Type B pancreatic cell (in vitro differentiated cells): Measurements from ENCODE around the gene RAB6A. TPM values are rescaled to one million over a fixed set of nuclear protein-coding genes. Genes with fewer than 3 reads are reported as not detected.

Experiments
- DNase-seq: peaks from one replicate; pipeline ENCODE4 v3.0.0; 2021; ENCODE audit warnings: mixed read lengths; ENCODE audit not compliant: unreplicated experiment; ENCODE audit errors: extremely low spot score
- H3K27ac Mint-ChIP-seq: 2 replicates; pipeline ENCODE4 v1.8.0; 2021; ENCODE audit warnings: mild to moderate bottlenecking, mixed read lengths
- H3K27me3 Mint-ChIP-seq: 2 replicates; pipeline ENCODE4 v1.8.0; 2021; ENCODE audit warnings: mixed read lengths
- H3K36me3 Mint-ChIP-seq: 2 replicates; pipeline ENCODE4 v1.8.0; 2021; ENCODE audit warnings: mixed read lengths
- H3K4me1 Mint-ChIP-seq: one replicate; pipeline ENCODE4 v1.8.0; 2021; ENCODE audit warnings: mixed read lengths; ENCODE audit not compliant: unreplicated experiment
- H3K4me3 Mint-ChIP-seq: 2 replicates; pipeline ENCODE4 v1.8.0; 2021; ENCODE audit warnings: mild to moderate bottlenecking, mixed read lengths
- H3K9me3 Mint-ChIP-seq: 2 replicates; pipeline ENCODE4 v1.8.0; 2021; ENCODE audit warnings: mixed read lengths
- total RNA-seq: library from RNA; stranded (reverse); gene quantifications from 2 replicates; pipeline ENCODE4 v1.2.1, GENCODE V29; 2021; ENCODE audit warnings: low replicate concordance
- TF ChIP-seq, protein P1 (sequence below): fragments of 200-600 bp; sonication (generic); conservative IDR thresholded peaks from 2 replicates; pipeline ENCODE4 v1.5.0; 2021; ENCODE audit warnings: antibody characterized with exemption, mild to moderate bottlenecking

RAB6A gene
- total RNA-seq, 1 donor from 2014 or later: 86.7 TPM

DNA sequence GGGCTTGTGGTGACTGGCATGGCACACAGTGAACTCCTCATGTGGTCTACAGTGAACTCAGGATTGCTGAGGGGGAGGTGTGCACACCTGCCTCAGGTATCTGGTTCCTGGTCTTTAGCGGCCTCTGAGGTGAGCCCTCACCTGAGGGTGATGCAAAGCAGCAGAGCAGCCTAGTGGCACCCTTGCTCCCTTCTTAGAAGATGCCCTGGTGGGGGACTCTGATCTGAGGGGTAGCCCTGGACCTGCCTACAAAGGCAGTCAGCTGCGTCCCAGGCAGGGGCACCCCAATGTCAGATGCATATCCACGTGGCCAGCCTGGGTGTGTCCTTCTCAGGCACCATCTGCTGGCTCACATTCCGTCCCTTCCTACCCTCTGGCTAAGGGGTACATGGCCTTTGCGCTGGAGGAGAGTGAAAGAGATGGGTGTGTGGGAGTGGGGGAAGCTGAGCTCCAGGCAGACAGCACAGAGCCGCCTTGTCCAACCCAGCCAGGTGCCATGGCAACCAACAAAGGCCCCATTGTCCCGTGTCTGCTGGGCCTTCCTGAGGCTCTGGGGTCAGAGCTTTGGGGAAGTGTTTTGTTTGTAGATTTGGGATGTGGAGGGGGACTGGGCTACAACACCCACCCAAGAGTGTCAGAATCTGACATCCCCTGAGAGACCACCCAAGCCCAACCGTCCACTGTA lies 108.7 kb downstream of the RAB6A start:
- no peaks in the 10 kb centered on the region for H3K9me3 Mint-ChIP-seq
- H3K4me1 Mint-ChIP-seq: peaks cover 39% of the 10 kb centered on the region
- TF ChIP-seq, protein P1, sequence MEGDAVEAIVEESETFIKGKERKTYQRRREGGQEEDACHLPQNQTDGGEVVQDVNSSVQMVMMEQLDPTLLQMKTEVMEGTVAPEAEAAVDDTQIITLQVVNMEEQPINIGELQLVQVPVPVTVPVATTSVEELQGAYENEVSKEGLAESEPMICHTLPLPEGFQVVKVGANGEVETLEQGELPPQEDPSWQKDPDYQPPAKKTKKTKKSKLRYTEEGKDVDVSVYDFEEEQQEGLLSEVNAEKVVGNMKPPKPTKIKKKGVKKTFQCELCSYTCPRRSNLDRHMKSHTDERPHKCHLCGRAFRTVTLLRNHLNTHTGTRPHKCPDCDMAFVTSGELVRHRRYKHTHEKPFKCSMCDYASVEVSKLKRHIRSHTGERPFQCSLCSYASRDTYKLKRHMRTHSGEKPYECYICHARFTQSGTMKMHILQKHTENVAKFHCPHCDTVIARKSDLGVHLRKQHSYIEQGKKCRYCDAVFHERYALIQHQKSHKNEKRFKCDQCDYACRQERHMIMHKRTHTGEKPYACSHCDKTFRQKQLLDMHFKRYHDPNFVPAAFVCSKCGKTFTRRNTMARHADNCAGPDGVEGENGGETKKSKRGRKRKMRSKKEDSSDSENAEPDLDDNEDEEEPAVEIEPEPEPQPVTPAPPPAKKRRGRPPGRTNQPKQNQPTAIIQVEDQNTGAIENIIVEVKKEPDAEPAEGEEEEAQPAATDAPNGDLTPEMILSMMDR: no peak
- H3K36me3 Mint-ChIP-seq: no peaks in the 10 kb centered on the region
- peaks cover under 1% of the 10 kb centered on the region for H3K27me3 Mint-ChIP-seq
- H3K27ac Mint-ChIP-seq: peak overlapping the region; percentile 59
- peak overlapping the region; percentile 41 for H3K4me3 Mint-ChIP-seq
- no peak for DNase-seq

- H3K9me3 Mint-ChIP-seq: no peaks in the 10 kb centered on the region
- TF ChIP-seq, protein P1: no peak
- H3K27ac Mint-ChIP-seq: no peak overlapping the region
- peaks cover 44% of the 10 kb centered on the region for H3K4me1 Mint-ChIP-seq
- no peak overlapping the region for H3K4me3 Mint-ChIP-seq
- no peak for DNase-seq
- H3K27me3 Mint-ChIP-seq: peaks cover 6% of the 10 kb centered on the region
- no peaks in the 10 kb centered on the region for H3K36me3 Mint-ChIP-seq
Observed at GRCh38 chr11:73651661-73652045, 109.2 kb downstream of the RAB6A start.

GRCh38 chr11:73651252-73651651 lies 109.6 kb downstream of the RAB6A start:
- Mint-ChIP-seq H3K36me3 (no peaks in the 10 kb centered on the region), H3K9me3 (no peaks in the 10 kb centered on the region), H3K4me1 (peaks cover 45% of the 10 kb centered on the region), H3K27ac (no peak overlapping the region), H3K4me3 (no peak overlapping the region), H3K27me3 (peaks cover 7% of the 10 kb centered on the region)
- TF ChIP-seq, protein P1: no peak
- no peak for DNase-seq

GRCh38 chr11:73650400-73650799 lies 110.5 kb downstream of the RAB6A start:
- peaks cover 14% of the 10 kb centered on the region for H3K27me3 Mint-ChIP-seq
- no peak overlapping the region for H3K27ac Mint-ChIP-seq
- no peaks in the 10 kb centered on the region for H3K36me3 Mint-ChIP-seq
- DNase-seq: no peak
- no peaks in the 10 kb centered on the region for H3K9me3 Mint-ChIP-seq
- TF ChIP-seq, protein P1: no peak
- peaks cover 49% of the 10 kb centered on the region for H3K4me1 Mint-ChIP-seq
- no peak overlapping the region for H3K4me3 Mint-ChIP-seq

- H3K9me3 Mint-ChIP-seq: no peaks in the 10 kb centered on the region
- H3K27ac Mint-ChIP-seq: no peak overlapping the region
- H3K4me1 Mint-ChIP-seq: peaks cover 54% of the 10 kb centered on the region
- DNase-seq: no peak
- TF ChIP-seq, protein P1: no peak
- H3K36me3 Mint-ChIP-seq: no peaks in the 10 kb centered on the region
- peaks cover 19% of the 10 kb centered on the region for H3K27me3 Mint-ChIP-seq
- H3K4me3 Mint-ChIP-seq: no peak overlapping the region
Observed at GRCh38 chr11:73649206-73649605, 111.7 kb downstream of the RAB6A start.
